Left ventricle myocardium superior (tissue), 1 donor: Measurements from ENCODE around the gene NABP2. TPM values are rescaled to one million over a fixed set of nuclear protein-coding genes. Genes with fewer than 3 reads are reported as not detected.
A peak's percentile ranks its signal among the peaks of the same experiment; 100 is the strongest.
"Not testable (repeated sequence)": the region's sequence is repeated elsewhere in the genome, so short reads cannot be mapped to it uniquely, and the experiment has no call there.

Experiments used
- ATAC-seq: fragments of 200-7000 bp; cut with Tn5 transposase; one replicate; pipeline ENCODE4 v1.9.1; 2020; ENCODE audit warnings: mild to moderate bottlenecking, moderate library complexity
- DNase-seq: peaks from one replicate; pipeline ENCODE4 v3.0.0-alpha.2; 2020
- intact Hi-C: fragments of 100-400 bp; cut with micrococcal nuclease; formaldehyde crosslinking; loops from one replicate; pipeline ENCODE4 v1.11.0; 2022
- total RNA-seq: library from RNA; stranded (reverse); fragmentation: NEBNext Ultra II Directional; extraction: Animal tissue kit (Norgen Biotek cat#: 25700); gene quantifications from one replicate; pipeline ENCODE4 v1.2.1, GENCODE V29; 2021
- donor health status: DM: no; HTN: yes; CAD: no; lungs with severe emphysema.

NABP2 gene
- total RNA-seq, 1 donor from 2014 or later = 19.6 TPM

- intact Hi-C loops = no loop called here
- ATAC-seq = no peak
- DNase-seq = no peak
Observed at GRCh38 chr12:56261503-56262232, 37.5 kb downstream of the NABP2 start.

DNA sequence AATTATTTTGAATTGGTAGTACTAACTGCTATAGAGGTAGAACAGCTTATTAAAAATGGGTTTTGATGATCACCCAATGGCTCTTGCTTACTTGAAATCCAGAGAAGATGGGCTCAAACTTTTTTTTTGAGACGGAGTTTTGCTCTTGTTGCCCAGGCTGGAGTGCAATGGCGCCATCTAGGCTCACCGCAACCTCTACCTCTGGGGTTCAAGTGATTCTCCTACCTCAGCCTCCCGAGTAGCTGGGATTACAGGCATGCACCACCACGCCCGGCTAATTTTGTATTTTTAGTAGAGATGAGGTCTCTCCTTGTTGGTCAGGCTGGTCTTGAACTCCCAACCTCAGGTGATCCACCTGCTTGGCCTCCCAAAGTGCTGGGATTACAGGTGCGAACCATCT lies 38.8 kb downstream of the NABP2 start:
- intact Hi-C loops = not testable (repeated sequence)

DNA sequence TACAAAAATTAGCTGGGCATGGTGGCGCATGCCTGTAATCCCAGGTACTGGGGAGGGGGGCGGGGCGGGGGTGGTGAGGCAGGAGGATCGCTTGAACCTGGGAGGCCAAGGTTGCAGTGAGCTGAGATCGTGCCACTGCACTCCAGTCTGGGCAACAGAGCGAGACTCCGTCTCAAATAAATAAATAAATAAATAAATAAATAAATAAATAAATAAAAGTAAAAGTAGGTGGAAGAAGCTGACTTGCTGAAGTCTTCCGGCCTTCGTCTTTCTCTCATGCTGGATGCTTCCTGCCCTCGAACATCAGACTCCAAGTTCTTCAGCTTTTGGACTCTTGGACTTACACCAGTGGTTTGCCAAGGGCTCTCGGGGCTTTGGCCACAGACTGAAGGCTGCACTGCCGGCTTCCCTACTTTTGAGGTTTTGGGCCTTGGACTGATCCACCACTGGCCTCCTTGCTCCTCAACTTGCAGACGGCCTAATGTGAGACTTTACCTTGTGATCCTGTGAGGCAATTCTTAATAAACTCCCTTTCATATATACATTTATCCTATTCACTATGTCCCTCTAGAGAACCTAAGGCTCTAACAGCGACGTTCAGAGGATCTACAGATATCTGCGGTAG lies 42.0 kb downstream of the NABP2 start:
- DNase-seq, intact Hi-C loops, ATAC-seq: not testable (repeated sequence)

More for the DNA sequence above, 38.8 kb downstream of the NABP2 start:
- not testable (repeated sequence) for DNase-seq, ATAC-seq

DNA sequence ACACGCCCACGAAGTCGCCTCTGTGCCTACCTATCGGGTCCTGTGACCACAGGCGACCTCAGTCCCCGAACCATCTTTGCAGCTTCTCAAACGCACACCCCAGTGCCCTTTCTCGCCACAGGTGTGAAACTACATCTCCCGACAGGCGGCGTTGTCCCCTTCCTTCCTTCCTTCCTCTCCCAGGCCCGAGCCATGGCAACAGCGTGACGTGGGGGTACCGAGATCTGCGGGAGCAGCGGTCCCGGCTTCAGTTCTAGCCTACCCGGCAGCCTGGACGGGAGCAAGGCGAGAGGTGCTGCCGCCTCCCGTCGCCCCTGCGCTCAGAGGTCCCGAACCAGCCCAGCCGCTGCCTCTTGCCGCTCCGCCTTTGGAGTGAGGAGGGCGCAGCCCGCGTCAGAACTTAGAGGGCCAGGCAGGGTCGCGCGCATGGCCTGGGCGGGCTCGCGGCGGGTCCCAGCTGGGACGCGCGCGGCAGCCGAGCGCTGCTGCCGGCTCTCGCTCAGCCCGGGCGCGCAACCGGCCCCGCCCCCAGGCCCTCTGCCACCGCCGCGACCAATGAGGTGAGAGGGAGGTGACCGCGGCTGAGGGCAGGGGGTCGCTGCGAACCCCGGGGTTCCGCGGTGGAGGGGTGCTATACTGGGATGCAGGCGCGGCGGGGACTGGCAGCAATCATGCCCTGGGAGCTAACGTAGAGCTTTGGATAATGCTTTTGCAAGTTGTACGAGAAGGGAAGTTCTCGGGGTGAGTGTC lies 42.7 kb downstream of the NABP2 start, which contains the start of gene COQ10A:
COQ10A (plus strand) TSS at position 250 of the 750 bp plus-strand sequence; CDS start at position 427, 177 bp downstream.
- DNase-seq = peak; percentile 93
- peak; percentile 92 for ATAC-seq
- intact Hi-C loops = no loop called here

GRCh38 chr12:56267443-56268071 lies 43.4 kb downstream of the NABP2 start:
- no peak for DNase-seq

DNA sequence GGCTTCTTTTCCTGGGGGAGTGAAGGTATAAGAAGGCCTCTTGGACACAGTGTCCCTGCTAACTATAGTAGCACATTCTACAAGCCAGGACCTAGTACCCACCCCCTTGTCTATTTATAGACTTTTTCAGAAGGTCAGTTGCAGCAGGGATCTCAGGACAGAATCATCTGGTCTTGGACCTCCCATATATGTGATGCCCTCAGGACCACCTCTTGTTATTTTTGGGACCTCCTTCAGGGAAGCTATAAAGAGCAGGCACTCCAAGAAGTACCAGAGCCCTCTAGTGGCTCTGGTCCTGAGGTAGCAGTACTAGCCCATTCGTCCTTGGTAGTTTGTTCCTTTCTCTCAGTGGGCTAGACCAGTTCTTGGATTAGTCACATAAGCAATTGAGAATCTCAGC lies 46.9 kb downstream of the NABP2 start:
- ATAC-seq (peak; percentile 60), DNase-seq (no peak)
- intact Hi-C loops = no loop called here

More at GRCh38 chr12:56267443-56268071, 43.4 kb downstream of the NABP2 start:
- ATAC-seq = peak; percentile 50
- intact Hi-C loops = no loop called here

DNA sequence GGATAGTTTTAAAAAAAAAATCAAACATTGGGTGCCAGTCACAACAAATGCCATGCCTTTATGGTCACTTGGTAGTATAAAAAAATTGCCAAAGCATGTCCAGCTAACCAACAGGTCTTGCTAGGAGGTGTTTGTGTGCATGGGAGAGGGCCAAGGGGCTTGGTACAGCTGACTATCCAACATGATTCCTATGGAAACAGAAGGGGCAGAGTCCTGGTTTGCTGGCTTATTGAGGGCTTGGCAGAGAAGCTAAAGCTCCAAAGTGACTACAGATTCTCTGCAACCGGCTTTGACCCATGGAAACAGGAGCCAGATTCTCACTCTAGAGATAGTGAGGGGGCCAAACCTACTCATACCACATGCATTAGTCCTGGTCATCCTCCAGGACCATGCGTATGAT lies 48.3 kb downstream of the NABP2 start:
- intact Hi-C loops = not testable (repeated sequence)
- peak; percentile 6 for ATAC-seq

GRCh38 chr12:56274299-56274698 lies 50.2 kb downstream of the NABP2 start:
- ATAC-seq (no peak), DNase-seq (no peak)
- intact Hi-C loops = no loop called here

More for the DNA sequence above, 48.3 kb downstream of the NABP2 start:
- not testable (repeated sequence) for DNase-seq

DNA sequence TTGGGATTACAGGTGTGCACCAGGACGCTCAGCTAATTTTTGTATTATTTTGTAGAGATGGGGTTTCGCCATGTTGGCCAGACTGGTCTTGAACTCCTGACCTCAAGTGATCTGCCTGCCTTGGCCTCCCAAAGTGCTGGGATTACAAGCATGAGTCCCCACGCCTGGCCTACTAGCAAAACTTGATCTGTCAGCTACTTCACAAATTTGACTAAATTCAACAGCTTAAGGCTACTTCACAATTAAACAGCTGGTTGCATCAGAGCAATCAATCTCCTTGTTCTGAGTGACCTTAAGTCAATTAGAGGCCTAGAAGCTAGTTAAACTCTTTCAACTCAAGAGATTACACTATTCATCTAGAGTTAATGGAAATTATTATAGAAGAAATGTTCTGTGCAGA lies 54.8 kb downstream of the NABP2 start:
- intact Hi-C loops = no loop called here
- DNase-seq (no peak), ATAC-seq (no peak)

Other genes with a start within 250 kb of the NABP2 start
- 27.9 TPM for gene SUOX, start 227.1 kb upstream of the NABP2 start, total RNA-seq
- gene IKZF4, start 203.3 kb upstream of the NABP2 start, total RNA-seq = 7.5 TPM
- 41.0 TPM for gene RPS26, start 182.4 kb upstream of the NABP2 start, total RNA-seq
- 2.9 TPM for gene ERBB3, start 144.2 kb upstream of the NABP2 start, total RNA-seq
- gene PA2G4, start 119.8 kb upstream of the NABP2 start, total RNA-seq = 77.1 TPM
- gene RPL41, start 107.7 kb upstream of the NABP2 start, total RNA-seq = 1,980 TPM
- 5.5 TPM for gene ZC3H10, start 106.1 kb upstream of the NABP2 start, total RNA-seq
- 28.0 TPM for gene ESYT1, start 96.1 kb upstream of the NABP2 start, total RNA-seq
- gene MYL6B, start 71.8 kb upstream of the NABP2 start, total RNA-seq = 41.4 TPM
- 546 TPM for gene MYL6, start 66.0 kb upstream of the NABP2 start, total RNA-seq
- gene SMARCC2, start 34.9 kb upstream of the NABP2 start, total RNA-seq = 81.4 TPM
- gene RNF41, start 2.4 kb upstream of the NABP2 start, total RNA-seq = 55.3 TPM
- gene SLC39A5, start 5.7 kb downstream of the NABP2 start, total RNA-seq = not detected
- gene ANKRD52, start 34.0 kb downstream of the NABP2 start, total RNA-seq = 28.5 TPM
- gene COQ10A, start 42.6 kb downstream of the NABP2 start, total RNA-seq = 162 TPM
- gene CS, start 76.0 kb downstream of the NABP2 start, total RNA-seq = 865 TPM
- gene CNPY2, start 91.6 kb downstream of the NABP2 start, total RNA-seq = 32.3 TPM
- gene PAN2, start 109.7 kb downstream of the NABP2 start, total RNA-seq = 52.2 TPM
- gene IL23A, start 114.5 kb downstream of the NABP2 start, total RNA-seq = not detected
- 36.6 TPM for gene STAT2, start 135.8 kb downstream of the NABP2 start, total RNA-seq
- not detected for gene APOF, start 138.5 kb downstream of the NABP2 start, total RNA-seq
- 2.0 TPM for gene TIMELESS, start 225.1 kb downstream of the NABP2 start, total RNA-seq
- gene MIP, start 230.3 kb downstream of the NABP2 start, total RNA-seq = not detected
- gene SPRYD4, start 244.2 kb downstream of the NABP2 start, total RNA-seq = 3.1 TPM